T-helper 17 cell (primary cell): Measurements from ENCODE around the gene FMNL2. TPM values are rescaled to one million over a fixed set of nuclear protein-coding genes. Genes with fewer than 3 reads are reported as not detected.
"Not testable (repeated sequence)": the region's sequence is repeated elsewhere in the genome, so short reads cannot be mapped to it uniquely, and the experiment has no call there.

Source experiments
- ATAC-seq: fragments of 150-1000 bp; cut with Tn5 transposase; 2 replicates; pipeline ENCODE4 v1.10.0; 2021; ENCODE audit warnings: mild to moderate bottlenecking, moderate library complexity
- DNase-seq, 3 donors: peaks; one replicate each; pipeline versions ENCODE4 v3.0.0 to v3.0.0-alpha.2; 2020 to 2021
- H3K9me3 ChIP-seq: one replicate; pipeline ENCODE4 v1.7.0; 2013; ENCODE audit warnings: low read length, mild to moderate bottlenecking; ENCODE audit not compliant: control insufficient read depth, poor library complexity, severe bottlenecking
- H3K27ac Mint-ChIP-seq: one replicate; pipeline ENCODE4 v1.8.0; 2022; ENCODE audit warnings: mild to moderate bottlenecking, moderate library complexity, mixed read lengths
- H3K27me3 Mint-ChIP-seq: one replicate; pipeline ENCODE4 v1.8.0; 2022; ENCODE audit warnings: mixed read lengths
- H3K36me3 Mint-ChIP-seq: one replicate; pipeline ENCODE4 v1.8.0; 2022; ENCODE audit warnings: low read depth, mixed read lengths
- H3K4me1 Mint-ChIP-seq: one replicate; pipeline ENCODE4 v1.8.0; 2022; ENCODE audit warnings: mild to moderate bottlenecking, mixed read lengths
- H3K4me3 Mint-ChIP-seq: one replicate; pipeline ENCODE4 v1.8.0; 2022; ENCODE audit warnings: mild to moderate bottlenecking, moderate library complexity, mixed read lengths
- total RNA-seq, 4 donors: library from RNA in 2 of 4; stranded (reverse) in 2 of 4; gene quantifications; one replicate each; pipeline ENCODE4 v1.2.3 and lab custom pipeline; 2022 to 2026

The FMNL2 gene
- total RNA-seq (under 1 TPM; 0.34 to 0.40 TPM), total RNA-seq (lab: John Stamatoyannopoulos, UW) (0.83 to 2.5 reads per million in 2 donors)

DNA sequence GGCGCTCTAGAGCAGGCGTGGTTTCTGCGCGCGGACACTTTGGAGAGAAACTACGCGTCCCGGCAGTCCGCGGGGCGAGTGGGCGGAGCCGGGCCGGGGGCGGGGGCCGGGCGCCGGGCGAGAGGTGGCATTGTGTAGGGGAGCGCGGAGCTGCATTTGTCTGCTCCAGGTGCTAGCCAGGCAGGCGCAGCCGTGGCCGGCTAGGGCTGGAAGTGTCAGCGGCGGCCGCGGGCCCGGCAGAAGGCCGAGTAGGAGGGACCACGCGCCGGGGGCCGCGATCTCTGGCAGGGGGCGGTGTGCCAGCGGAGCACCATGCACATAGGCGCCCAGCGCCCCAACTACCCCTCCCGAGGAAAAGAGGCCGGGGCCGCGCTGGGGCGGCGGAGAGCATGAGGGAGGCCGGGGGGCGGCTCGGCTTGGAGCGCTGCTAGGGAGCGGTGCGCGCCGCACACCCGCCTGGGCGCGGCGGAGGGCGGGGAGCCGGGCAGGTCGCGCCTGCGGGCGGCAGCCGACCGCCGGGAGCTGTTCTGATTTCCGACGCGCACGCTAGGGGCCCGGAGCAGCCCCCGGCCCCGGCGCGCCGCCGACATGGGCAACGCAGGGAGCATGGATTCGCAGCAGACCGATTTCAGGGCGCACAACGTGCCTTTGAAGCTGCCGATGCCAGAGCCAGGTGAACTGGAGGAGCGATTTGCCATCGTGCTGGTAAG is at the start of gene FMNL2:
TSS of gene FMNL2 (plus strand) at position 159 of the 710 bp plus-strand sequence.
- peaks cover 54% of the 10 kb centered on the region for H3K27me3 Mint-ChIP-seq
- H3K36me3 Mint-ChIP-seq = peaks cover 2% of the 10 kb centered on the region
- H3K27ac Mint-ChIP-seq = no peak within 1 kb of the TSS
- peak; percentile 74 for ATAC-seq
- peak within 1 kb of the TSS; percentile 87 for H3K4me3 Mint-ChIP-seq
- no peaks in the 10 kb centered on the region for H3K9me3 ChIP-seq
- H3K4me1 Mint-ChIP-seq = peaks cover 7% of the 10 kb centered on the region
- DNase-seq = peak in 1 of 3 donors; percentile 11

DNA sequence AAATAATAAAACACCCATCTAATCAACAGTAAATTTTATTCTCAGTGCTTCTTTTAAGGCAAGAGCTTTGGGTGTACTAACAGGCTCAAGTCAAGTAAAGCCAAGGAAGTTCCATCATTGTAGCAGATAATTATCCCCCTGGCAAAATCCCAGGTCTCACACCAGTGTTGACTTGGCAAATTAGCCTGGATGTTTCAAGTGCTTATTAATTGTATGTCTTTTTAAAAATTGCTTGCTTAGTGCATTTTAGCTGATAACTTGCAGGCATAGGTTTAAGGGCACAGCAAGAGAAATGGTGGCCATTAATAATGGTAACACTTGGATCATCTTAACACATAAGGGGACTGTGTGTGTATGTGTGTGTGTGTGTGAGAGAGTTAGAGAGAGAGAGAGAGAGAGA is 42.0 kb upstream of the FMNL2 start:
- H3K27me3 Mint-ChIP-seq = peaks cover 14% of the 10 kb centered on the region
- DNase-seq (no peak), ATAC-seq (no peak)
- H3K36me3 Mint-ChIP-seq = no peaks in the 10 kb centered on the region
- no peaks in the 10 kb centered on the region for H3K9me3 ChIP-seq
- no peaks in the 10 kb centered on the region for H3K4me1 Mint-ChIP-seq
- H3K4me3 Mint-ChIP-seq = no peak overlapping the region
- no peak overlapping the region for H3K27ac Mint-ChIP-seq

DNA sequence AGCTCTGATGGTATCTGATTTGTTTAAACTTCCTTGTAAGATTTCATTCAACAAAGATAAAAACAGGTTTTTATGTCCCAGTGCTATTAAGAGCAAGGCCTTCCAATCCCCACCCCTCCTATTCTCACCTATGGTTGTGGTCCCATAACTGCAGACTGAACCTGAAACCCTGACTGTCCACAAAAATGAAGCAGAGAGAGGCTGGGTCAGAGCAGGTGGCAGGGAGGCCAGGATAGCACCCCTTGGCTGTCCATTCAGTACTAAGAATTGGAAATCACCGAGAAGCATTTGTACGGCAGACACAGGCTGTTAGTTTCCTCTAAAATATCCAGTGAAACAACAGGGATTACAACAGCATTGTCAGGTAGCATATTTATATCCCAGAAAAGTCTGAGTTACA is 37.3 kb upstream of the FMNL2 start:
- DNase-seq = no peak
- H3K4me1 Mint-ChIP-seq = no peaks in the 10 kb centered on the region
- H3K27me3 Mint-ChIP-seq = peaks cover 33% of the 10 kb centered on the region

DNA sequence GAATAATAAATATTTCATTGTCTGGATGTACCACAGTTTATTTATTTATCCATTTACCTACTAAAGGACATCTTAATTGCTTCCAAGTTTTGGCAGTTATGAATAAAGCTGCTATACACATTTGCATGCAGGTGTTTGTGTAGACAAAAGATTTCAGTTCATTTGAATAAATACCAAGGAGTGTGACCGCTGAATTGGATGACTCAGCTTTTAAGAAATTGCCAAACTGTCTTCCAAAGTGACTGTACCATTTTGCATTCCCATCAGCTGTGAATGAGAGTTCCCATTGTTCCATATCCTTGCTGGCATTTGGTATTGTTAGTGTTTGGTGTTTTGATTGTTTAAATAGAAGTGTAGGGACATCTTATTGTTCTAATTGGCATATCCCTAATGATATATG is 36.2 kb upstream of the FMNL2 start:
- DNase-seq (no peak), ATAC-seq (no peak)
- H3K36me3 Mint-ChIP-seq = no peaks in the 10 kb centered on the region
- H3K4me3 Mint-ChIP-seq = no peak overlapping the region
- no peaks in the 10 kb centered on the region for H3K4me1 Mint-ChIP-seq
- peaks cover 33% of the 10 kb centered on the region for H3K27me3 Mint-ChIP-seq
- no peaks in the 10 kb centered on the region for H3K9me3 ChIP-seq
- H3K27ac Mint-ChIP-seq = no peak overlapping the region

More for the DNA sequence above, 37.3 kb upstream of the FMNL2 start:
- Mint-ChIP-seq H3K4me3 (no peak overlapping the region), H3K36me3 (no peaks in the 10 kb centered on the region), H3K27ac (no peak overlapping the region)
- no peak for ATAC-seq
- no peaks in the 10 kb centered on the region for H3K9me3 ChIP-seq

DNA sequence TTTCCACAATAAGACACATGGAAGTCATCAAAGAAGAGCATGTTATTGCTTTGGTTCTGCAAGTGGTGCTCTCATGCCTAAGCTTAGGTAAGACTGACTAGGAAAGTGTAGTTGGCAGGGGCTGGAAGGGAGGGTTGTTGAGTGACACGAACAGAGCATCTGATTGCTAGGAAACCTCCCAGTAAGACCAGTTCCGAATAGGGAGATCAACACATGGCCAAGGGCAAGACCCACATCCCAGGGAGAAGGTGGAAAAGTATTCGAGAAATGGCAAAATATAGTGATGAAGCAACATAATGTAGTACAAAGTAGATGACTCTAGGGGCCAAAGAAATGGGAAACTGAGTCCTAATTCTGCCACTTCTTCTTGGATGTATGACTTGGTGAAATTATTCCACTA is 33.8 kb upstream of the FMNL2 start:
- no peak overlapping the region for H3K4me3 Mint-ChIP-seq
- H3K27me3 Mint-ChIP-seq = peaks cover 24% of the 10 kb centered on the region
- DNase-seq (no peak), ATAC-seq (no peak)
- no peaks in the 10 kb centered on the region for H3K36me3 Mint-ChIP-seq
- no peaks in the 10 kb centered on the region for H3K4me1 Mint-ChIP-seq
- no peak overlapping the region for H3K27ac Mint-ChIP-seq
- no peaks in the 10 kb centered on the region for H3K9me3 ChIP-seq

DNA sequence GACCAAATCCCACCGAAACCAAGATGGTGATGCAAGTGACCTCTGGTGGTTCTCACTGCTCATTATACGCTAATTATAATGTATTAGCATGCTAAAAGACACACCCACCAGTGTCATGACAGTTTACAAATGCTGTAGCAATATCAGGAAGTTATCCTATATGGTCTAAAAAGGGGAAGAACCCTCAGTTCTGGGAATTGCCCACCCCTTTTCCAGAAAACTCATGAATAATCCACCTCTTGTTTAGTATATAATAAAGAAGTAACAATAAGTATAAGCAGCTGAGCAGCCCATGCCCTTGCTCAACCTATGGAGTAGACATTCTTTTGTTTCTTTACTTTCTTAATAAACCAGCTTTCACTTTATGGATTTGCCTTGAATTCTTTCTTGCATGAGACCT is 31.0 kb upstream of the FMNL2 start:
- Mint-ChIP-seq H3K36me3 (no peaks in the 10 kb centered on the region), H3K4me1 (no peaks in the 10 kb centered on the region), H3K27ac (no peak overlapping the region), H3K4me3 (no peak overlapping the region), H3K27me3 (peaks cover 23% of the 10 kb centered on the region)
- ATAC-seq (no peak), DNase-seq (no peak)
- no peaks in the 10 kb centered on the region for H3K9me3 ChIP-seq

DNA sequence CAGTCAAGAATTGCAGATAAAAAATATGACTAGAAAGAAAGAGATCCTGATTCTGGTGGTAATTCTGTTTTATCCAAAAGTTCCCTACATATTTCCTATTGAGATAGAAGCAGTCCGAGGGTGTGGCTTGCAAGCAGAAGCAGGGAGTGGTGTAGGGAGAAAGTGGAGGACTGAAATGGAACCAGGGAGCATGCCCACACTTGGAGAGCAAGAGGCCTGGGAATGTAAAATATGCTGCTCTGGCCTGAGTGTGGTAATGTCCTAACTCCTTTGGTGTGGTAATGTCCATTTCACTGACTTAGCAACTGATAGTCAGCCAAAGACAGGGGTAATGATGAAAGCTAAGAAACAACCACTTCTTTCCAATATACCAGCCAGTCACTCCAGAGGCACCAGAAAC is 30.1 kb upstream of the FMNL2 start:
- Mint-ChIP-seq H3K4me1 (no peaks in the 10 kb centered on the region), H3K36me3 (no peaks in the 10 kb centered on the region)

DNA sequence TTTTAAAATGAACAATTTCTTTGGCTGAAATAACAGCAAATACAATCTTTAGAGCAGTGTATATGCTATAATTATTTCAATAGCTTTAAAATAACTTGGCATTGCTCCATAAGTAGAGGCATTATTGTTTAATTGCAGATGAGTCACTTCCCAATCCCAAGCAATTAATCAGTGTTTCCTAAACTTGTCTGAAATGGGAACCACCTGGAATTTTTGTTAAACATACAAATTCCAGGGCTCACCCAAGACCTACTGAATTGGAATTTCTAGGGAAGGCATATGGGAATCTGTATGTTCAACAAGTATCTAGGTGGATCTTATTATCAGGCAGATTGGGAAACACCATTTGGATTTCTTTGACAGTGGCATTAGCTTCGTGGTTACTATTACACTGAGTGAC is 27.1 kb upstream of the FMNL2 start:
- no peaks in the 10 kb centered on the region for H3K9me3 ChIP-seq
- Mint-ChIP-seq H3K4me3 (no peak overlapping the region), H3K27me3 (peaks cover 5% of the 10 kb centered on the region), H3K27ac (no peak overlapping the region), H3K36me3 (no peaks in the 10 kb centered on the region), H3K4me1 (no peaks in the 10 kb centered on the region)
- ATAC-seq (no peak), DNase-seq (no peak)

More for the DNA sequence above, 30.1 kb upstream of the FMNL2 start:
- no peaks in the 10 kb centered on the region for H3K9me3 ChIP-seq
- peaks cover 22% of the 10 kb centered on the region for H3K27me3 Mint-ChIP-seq
- DNase-seq (no peak), ATAC-seq (no peak)
- H3K27ac Mint-ChIP-seq = no peak overlapping the region
- H3K4me3 Mint-ChIP-seq = no peak overlapping the region

DNA sequence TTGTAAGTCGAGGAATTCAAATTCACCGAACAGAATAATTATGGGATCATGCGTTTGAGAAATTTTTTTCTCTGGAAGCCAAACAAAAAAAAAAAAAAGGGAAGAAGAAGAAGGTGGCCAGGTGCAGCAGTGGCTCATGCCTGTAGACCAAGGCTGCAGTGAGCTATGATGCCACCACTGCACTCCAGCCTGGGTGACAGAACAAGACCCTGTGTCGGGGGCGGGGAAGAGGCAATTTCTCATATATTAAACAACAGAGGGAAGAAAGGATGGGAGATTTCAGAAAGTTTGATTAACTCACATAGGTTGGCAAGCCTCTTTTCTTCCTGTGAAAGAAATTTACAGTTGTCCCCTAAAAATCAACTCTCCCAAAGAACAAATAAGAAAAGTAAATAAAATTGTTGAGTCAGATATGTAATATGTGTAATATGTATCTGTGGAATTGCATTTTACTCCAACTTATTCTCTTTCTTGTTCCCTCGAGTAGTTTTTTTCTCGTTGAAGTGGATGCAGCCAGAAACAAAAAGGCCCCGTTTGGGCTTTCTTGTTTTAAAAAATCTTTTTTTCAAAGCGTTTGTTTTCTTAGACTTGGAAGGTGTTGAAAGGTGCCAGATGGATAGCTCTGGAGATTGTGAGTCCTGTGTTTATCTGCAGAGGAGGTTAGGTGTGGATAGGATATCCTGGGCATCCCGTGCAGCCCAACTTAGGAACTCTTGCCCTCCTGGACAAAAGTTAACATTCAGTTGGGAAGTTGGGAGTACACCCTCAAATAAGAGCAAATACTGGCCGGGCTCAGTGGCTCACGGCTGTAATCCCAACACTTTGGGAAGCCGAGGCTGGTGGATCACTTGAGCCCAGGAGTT is 25.4 kb upstream of the FMNL2 start:
- H3K36me3 Mint-ChIP-seq = no peaks in the 10 kb centered on the region
- DNase-seq = no peak
- H3K27ac Mint-ChIP-seq = no peak overlapping the region
- H3K4me1 Mint-ChIP-seq = no peaks in the 10 kb centered on the region
- no peak for ATAC-seq
- no peak overlapping the region for H3K4me3 Mint-ChIP-seq
- peaks cover 5% of the 10 kb centered on the region for H3K27me3 Mint-ChIP-seq
- no peaks in the 10 kb centered on the region for H3K9me3 ChIP-seq

DNA sequence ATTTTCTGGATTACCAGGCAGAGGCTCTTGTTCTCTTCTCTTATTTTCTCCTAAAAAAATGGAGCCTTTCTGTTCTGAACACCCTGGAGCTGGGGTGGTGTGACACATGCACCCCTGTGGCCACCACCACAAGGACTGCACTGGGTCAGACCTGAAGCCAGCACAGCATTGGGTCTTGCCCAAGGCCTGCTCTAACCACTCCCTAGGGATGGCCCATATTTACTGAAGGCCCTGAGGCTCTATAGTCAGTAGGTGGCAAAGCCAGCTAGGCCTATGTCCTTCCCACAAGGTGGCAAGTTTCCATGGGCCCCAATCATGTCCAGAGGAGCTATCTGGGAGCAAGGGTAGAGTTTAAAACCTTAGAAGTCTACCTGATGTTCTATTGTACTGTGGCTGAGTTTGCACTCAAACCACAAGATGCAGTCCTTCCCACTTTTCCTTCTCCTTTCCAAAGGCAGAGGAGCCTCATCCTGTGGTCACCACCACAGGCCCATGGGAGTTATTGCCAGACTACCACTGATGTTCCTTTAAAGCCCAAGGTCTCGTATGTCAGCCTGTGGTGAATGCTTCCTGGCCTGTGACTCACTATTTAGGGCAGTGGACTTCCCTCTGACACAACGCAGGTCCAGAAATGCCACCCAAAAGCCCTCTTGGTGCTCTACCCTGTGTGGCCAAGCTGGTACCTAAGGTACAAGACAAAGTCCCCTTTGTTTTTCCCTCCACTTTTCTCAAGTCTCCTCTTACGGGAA is 15.0 kb upstream of the FMNL2 start:
- no peaks in the 10 kb centered on the region for H3K9me3 ChIP-seq
- Mint-ChIP-seq H3K36me3 (no peaks in the 10 kb centered on the region), H3K27ac (no peak overlapping the region), H3K4me3 (no peak overlapping the region), H3K4me1 (no peaks in the 10 kb centered on the region), H3K27me3 (peaks cover 16% of the 10 kb centered on the region)
- ATAC-seq (no peak), DNase-seq (no peak)

DNA sequence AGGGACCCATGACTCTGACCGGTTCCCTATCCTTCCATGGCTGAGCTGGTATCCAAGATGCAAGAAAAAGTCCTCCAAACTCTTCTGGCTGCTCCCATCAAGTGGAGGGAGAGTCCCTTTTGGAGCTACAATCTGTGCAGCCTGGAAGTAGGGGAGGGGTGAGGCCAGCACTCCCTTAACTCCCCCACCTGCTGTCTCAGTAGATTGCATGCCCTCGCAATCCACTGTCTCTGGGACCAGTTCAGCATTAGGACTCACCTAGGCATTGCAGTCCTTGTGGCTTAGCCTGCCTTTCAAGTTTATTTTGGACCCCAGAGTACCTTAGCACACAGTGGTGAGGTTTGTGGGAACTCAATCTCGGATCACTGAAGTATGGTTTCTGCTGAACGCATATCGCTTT is 14.2 kb upstream of the FMNL2 start:
- peaks cover 16% of the 10 kb centered on the region for H3K27me3 Mint-ChIP-seq
- H3K27ac Mint-ChIP-seq = no peak overlapping the region
- H3K4me1 Mint-ChIP-seq = no peaks in the 10 kb centered on the region
- H3K9me3 ChIP-seq = no peaks in the 10 kb centered on the region
- no peaks in the 10 kb centered on the region for H3K36me3 Mint-ChIP-seq
- ATAC-seq = no peak
- no peak overlapping the region for H3K4me3 Mint-ChIP-seq
- DNase-seq = no peak

DNA sequence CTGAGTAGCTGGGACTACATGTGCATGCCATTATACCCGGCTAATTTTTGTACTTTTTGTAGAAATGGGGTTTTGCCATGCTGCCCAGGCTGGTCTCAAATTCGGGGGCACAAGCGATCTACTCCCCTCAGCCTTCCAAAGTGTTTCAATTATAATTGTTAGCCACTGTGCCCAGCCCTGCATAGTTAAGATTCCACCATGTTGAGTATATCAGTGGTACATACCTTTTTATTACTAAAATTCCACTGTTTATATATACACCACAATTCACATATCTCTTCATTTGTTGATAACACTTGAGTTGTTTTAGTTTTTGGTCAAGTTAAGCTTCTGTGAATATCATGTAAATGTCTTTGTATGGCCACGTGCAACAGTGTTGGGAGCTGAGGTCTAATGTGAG is 12.8 kb upstream of the FMNL2 start:
- no peak overlapping the region for H3K27ac Mint-ChIP-seq
- ATAC-seq = no peak
- H3K4me3 Mint-ChIP-seq = no peak overlapping the region
- peaks cover 16% of the 10 kb centered on the region for H3K27me3 Mint-ChIP-seq
- no peaks in the 10 kb centered on the region for H3K9me3 ChIP-seq
- no peaks in the 10 kb centered on the region for H3K36me3 Mint-ChIP-seq
- H3K4me1 Mint-ChIP-seq = no peaks in the 10 kb centered on the region
- no peak for DNase-seq

DNA sequence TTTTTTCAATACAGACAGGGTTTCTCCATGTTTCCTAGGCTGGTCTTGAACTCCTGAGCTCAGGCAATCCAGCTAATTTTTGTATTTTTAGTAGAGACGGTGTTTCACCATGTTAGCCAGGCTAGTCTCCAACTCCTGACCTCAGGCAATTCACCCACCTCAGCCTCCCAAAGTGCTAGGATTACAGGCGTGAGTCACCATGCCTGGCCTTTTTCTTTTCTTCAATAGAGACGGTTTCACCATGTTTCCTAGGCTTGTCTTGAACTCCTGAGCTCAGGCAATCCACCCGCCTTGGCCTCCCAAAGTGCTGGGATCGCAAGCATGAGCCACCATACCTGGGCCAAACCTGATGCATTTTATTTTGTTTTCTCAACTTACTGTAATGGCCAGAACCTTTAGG is 9.8 kb upstream of the FMNL2 start:
- H3K27ac Mint-ChIP-seq, H3K4me3 Mint-ChIP-seq, H3K4me1 Mint-ChIP-seq, H3K9me3 ChIP-seq, H3K36me3 Mint-ChIP-seq, H3K27me3 Mint-ChIP-seq, ATAC-seq, DNase-seq: not testable (repeated sequence)
